GM18498 (cell line): ENCODE measurements around the gene CHRNA9.
"Not testable (repeated sequence)": the region's sequence is repeated elsewhere in the genome, so short reads cannot be mapped to it uniquely, and the experiment has no call there.

Experiments used
- ATAC-seq: cut with Tn5 transposase; IDR thresholded peaks from one replicate; pipeline ENCODE4 v1.9.1; 2021; ENCODE audit warnings: mild to moderate bottlenecking, moderate library complexity; ENCODE audit not compliant: unreplicated experiment

CHRNA9 gene

DNA sequence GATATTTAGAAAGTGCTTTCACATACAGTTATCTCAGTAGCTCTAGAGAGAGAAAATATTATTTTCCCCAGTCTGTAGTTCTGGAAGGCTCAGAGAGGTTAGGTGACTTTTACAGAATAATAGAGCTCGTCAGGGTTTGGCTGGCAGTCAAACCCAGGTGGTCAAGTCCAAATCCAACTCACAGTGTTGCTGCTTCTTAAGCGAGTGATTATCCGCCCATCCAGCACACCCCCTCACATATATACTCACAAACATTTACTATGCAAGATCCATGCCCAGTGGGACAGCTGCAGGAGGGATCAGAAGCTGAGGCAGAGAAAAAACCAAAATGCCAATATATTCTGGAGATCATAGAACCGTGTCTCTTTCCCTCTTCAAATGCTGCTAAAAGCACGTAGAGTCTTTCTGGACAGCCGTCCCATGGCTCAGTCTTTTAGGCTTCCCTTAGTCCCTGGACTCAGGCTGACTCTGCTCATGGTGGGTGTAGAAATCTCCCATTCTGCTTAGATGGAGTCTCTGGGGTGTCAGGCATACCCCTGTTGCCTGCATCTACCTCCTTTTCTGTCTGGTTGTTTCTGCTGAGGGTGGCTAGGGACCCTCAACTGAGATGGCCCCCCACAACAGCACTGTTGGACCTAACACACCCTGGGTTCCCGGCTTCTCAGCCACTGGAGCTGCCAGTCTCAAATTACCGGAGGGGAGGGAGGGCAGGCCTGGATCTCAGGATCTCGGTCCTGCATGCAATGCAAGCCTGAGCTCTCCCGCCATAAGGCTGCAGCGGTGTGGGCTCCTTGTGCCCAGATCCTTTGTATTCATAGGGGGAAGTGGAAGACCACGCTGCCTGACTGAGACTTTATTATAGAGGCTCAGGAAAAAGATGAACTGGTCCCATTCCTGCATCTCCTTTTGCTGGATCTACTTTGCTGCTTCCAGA lies at the start of gene CHRNA9:
TSS of gene CHRNA9 (plus strand) at position 743 of the 934 bp plus-strand sequence. CDS start at position 878, 135 bp downstream.
- ATAC-seq, result no peak

- no peak for ATAC-seq
These were observed 49.4 kb upstream of the CHRNA9 start for GRCh38 chr4:40285692-40286091.

GRCh38 chr4:40288566-40288965 lies 46.6 kb upstream of the CHRNA9 start:
- ATAC-seq, result no peak

DNA sequence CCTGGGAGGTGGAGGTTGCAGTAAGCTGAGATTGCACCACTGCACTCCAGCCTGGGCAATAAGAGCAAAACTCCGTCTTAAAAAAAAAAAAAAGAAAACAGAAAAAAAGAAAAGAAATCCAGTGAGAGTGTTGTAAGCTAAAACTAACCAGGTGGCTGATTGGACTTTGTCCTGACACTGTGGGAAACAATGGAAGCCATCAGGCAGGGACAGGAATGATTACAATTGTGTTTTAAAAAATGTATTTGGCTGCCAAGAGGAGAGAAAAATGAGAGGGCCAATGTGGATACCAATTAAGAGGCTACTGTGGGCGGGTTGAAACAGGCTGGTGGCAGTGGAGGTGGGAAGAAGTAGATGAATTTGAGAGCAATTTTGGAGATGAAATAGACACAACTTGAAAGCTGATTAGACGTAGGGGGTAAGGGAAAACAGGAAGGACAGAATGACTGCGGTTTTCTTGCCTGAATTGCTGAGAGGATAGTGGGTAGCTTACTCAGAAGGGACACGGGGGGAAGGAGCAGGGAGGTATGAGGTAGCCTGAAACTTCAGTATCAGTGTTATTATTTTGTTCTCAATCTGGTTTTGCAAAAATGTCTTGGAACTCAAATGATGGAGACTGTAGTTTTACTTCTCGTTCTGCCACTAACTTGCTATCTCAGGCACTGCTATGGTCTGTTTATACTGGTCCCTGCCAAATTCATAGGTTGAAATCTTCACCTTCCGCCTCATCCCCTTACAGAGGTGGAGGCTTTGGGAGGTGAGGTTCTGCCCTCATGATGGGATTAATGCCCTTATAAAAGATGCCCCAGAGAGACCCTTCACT lies 45.6 kb upstream of the CHRNA9 start:
- ATAC-seq, result peak; percentile 56

DNA sequence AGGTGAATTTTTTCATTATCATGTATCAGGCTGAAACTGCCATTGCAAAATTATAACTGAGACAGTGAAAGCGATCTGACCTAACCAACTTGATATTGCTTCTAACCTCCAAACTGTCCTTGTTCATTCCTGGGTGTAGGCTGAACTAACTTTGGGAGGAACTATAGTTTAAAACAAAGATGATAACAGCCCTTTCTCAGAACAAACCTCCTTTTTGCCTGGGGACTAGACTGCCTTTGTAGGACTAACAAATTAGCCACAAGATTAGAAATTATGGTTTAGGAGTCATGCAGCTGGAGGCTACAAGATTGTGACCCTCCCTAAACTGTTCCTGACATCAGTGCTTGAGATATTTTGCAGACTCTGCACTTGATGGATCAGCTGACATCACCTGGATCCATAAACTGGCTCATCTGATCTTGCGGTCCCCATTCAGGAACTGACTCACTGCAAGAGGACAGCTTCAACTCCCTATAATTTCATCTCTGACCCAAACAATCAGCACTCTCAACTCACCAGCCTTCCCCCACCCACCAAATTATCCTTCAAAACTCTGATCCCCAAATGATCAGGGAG lies 44.4 kb upstream of the CHRNA9 start:
- ATAC-seq, result not testable (repeated sequence)

- ATAC-seq, result no peak
These were observed 42.8 kb upstream of the CHRNA9 start for GRCh38 chr4:40292313-40292759.

- ATAC-seq, result no peak
These were observed 40.8 kb upstream of the CHRNA9 start for GRCh38 chr4:40294339-40294738.

GRCh38 chr4:40295030-40295429 lies 40.1 kb upstream of the CHRNA9 start:
- not testable (repeated sequence) for ATAC-seq

DNA sequence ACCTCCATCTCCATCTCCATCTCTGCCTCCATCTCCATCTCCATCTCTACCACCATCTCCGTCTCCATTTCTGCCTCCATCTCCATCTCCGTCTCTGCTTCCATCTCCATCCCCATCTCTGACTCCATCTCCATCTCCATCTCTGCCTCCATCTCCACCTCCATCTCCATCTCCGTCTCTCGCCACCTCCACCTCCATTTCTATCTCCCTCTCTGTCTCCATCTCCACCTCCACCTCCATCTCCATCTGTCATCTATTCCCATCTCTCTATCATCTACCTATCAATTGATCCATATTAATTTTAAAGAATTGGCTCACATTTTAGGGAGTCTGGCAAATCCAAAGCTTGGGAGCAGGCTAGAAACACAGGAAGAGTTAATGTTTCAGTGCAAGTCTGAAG lies 39.6 kb upstream of the CHRNA9 start:
- no peak for ATAC-seq

DNA sequence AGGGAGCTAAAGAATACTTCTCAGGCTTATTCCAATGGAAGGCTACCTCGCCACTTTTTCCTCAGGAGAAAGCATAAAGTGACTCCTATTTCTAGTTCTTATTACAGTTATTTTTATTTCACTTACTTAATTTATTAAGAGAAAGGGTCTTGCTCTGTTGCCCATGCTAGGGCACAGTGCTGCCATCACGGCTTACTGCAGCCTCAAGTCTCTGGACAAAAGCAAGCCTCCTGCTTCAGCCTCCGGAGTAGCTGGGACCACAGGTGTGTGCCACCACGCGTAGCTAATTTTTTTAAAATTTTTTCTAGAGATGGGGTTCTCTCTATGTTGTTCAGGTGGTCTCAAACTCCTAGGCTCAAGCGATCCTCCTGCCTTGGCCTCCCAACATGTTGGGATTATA lies 36.0 kb upstream of the CHRNA9 start:
- no peak for ATAC-seq

DNA sequence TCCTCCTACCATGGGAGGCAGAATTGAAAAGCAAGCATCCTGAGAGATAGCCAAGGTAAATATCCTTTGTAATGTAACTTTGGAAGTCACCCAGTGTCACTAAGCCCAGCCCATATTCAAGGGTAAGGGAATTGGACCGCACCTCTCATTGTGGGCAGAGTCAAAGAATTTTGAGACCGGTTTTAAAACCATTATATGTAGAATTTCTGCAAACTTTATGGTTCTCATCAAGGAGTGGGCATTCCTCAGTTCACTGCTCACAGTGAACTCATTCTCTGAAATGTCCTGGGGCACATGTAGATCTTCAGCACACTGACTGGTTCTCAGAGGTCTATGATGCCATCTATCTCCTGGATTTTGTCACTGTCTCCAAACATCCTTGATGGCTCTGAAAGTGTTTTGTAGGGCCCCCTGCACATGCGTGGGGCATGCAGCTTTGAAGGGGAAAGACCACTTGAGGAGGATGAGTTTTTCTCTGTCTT lies 35.3 kb upstream of the CHRNA9 start:
- ATAC-seq, result no peak

DNA sequence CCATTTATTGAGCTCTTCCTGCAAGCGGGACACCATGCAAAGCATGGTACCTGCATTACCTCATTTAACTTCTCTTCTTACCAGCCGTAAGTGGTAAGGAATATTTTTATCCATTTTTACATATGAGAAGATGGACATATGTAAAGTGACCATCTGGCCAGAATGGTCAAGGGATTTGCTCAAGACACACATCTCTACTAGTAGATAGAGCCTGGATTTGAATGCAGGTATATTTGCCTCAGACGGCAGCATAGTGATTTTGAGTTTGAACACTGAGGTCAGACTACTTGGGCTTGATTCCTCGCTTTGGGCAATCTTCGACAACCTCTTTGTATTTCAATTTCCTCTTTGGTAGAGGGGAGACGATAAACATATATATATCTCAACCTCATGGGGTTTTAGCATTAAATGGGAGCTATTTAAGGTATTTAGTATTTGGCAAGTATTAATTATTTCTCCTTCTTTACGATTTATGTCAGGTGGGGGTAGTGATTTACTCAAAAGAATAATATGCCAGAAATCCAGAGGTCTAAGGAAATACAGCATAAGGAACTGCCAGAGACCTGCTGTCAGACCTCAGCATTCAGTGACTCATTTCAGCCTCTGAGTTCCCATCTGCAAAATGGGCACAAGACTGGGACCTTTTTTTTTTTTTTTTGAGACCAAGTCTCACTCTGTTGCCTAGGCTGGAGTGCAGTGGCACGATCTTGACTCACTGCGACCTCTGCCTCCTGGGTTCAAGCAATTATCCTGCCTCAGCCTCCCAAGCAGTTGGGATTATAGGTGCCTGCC lies 34.6 kb upstream of the CHRNA9 start:
- ATAC-seq, result no peak

DNA sequence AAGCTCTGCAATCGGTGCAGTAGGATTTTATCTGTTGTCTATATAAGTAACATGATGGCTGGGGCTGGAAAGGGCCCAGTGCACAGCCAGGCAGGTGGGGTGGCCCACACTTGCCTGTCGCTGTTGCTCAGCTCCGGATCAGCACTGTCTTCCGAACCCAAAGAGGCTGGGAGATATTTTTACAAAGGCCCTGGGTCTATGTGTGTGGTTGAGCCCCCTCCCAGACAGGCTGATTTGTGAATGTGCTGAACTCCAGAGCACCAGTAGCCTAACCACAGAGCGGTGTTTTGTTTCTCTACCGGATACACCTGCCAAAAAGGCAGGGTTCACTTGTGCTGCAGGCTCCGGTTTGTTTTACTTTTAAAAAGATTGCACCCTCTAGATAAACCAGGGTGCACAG lies 33.5 kb upstream of the CHRNA9 start:
- ATAC-seq, result peak; percentile 77

DNA sequence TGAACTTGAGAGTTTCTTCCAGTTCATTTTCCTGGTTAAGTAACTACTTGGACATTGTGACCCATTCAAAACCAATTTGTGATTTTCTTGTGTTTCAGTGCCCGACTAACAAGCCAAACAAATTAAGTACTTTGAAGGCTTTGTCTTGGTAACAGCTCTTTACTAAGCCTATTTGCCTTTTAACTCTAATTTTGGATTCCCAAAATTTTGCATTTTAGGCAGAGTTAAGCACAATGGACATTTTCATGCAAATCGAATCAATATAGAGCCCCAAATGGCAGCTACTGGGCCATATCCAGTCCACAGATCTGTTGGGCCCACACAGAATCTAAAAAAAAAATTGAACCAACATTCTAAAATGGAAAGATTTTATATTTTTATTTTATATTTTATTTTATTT lies 31.4 kb upstream of the CHRNA9 start:
- no peak for ATAC-seq

DNA sequence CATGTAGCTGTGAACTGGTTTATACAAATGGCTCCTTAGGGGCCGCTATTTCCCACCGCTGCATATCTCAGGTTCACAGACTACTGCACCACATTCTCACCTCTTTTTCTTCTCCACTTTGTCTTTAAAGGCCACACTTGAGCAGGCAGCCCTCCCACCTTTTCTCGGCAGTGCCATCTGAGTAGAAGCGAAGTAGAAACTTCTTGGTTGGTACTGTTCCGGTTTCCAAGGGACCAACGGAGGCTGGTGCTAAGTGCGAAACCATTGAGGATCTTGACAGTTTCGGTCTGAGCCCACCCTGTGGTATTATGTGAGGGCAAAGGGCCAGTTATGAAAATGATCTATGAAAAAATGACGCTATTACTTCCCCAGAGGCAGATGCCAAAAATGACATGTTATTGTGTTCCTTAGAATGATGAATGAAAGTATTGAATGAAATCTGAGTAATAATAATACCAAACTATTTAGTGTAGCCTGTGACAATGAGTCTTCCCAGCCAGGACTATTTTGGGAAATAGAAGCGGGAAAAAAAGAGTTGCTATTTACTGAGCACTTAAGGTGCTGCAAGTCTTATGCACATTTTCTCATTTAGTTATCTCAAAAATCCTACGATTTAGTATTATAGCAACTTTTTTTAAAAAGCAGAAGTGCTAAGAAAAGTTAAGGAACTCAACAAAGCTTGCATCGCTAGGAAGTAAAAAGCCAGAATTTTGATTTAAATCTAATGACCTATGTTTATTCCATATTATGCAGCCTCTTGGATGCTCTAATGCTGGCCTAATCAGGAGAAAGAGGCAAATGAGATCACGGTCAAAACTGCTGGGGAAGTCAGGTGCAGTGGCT lies 29.6 kb upstream of the CHRNA9 start:
- ATAC-seq, result peak; percentile 41

- no peak for ATAC-seq
These were observed 28.9 kb upstream of the CHRNA9 start for GRCh38 chr4:40306226-40306625.

GRCh38 chr4:40306976-40307375 lies 28.2 kb upstream of the CHRNA9 start:
- no peak for ATAC-seq

- peak; percentile 35 for ATAC-seq
These were observed 27.3 kb upstream of the CHRNA9 start for GRCh38 chr4:40307627-40308497.
